Testis (tissue), 3 donors: ENCODE data around the gene KRT34. TPM values are rescaled to one million over a fixed set of nuclear protein-coding genes. Genes with fewer than 3 reads are reported as not detected.

Source experiments
- polyA plus RNA-seq: library from polyadenylated mRNA; stranded (reverse); fragments of 350-450 nt; fragmentation: Illumina TruSeq; extraction: RNeasy Lipid Tissue Mini Kit (QIAGEN cat#74804); gene quantifications from one replicate; pipeline ENCODE4 v1.2.3, GENCODE V29; 2014; ENCODE audit warnings: low read depth, low replicate concordance; ENCODE audit not compliant: insufficient read depth
- total RNA-seq, 2 donors: library from RNA; depleted of rRNA; stranded (reverse); fragments of >200 nt; gene quantifications; one replicate each; pipeline ENCODE4 v1.2.3, GENCODE V29; 2016

Gene KRT34
- total and polyA plus RNA-seq, 3 donors from 2014 or later: 0.50 to 1.2 (median 0.55) TPM

Other genes with a start within 250 kb of the KRT34 start
Only the 30 nearest of the 32 such genes appear.
- gene KRTAP4-5, start 232.5 kb downstream of the KRT34 start, total RNA-seq: not detected
- not detected for gene KRTAP4-5, start 232.5 kb downstream of the KRT34 start, polyA plus RNA-seq
- not detected for gene KRTAP4-4, start 221.6 kb downstream of the KRT34 start, total RNA-seq
- gene KRTAP4-4, start 221.6 kb downstream of the KRT34 start, polyA plus RNA-seq: not detected
- not detected for gene KRTAP4-3, start 214.1 kb downstream of the KRT34 start, total RNA-seq
- gene KRTAP4-3, start 214.1 kb downstream of the KRT34 start, polyA plus RNA-seq: not detected
- not detected for gene KRTAP4-2, start 204.1 kb downstream of the KRT34 start, total RNA-seq
- not detected for gene KRTAP4-2, start 204.1 kb downstream of the KRT34 start, polyA plus RNA-seq
- not detected for gene KRTAP4-1, start 197.4 kb downstream of the KRT34 start, total RNA-seq
- not detected for gene KRTAP4-1, start 197.4 kb downstream of the KRT34 start, polyA plus RNA-seq
- not detected for gene KRTAP9-1, start 192.4 kb downstream of the KRT34 start, total RNA-seq
- gene KRTAP9-1, start 192.4 kb downstream of the KRT34 start, polyA plus RNA-seq: not detected
- not detected for gene KRTAP9-2, start 155.7 kb downstream of the KRT34 start, total RNA-seq
- not detected for gene KRTAP9-2, start 155.7 kb downstream of the KRT34 start, polyA plus RNA-seq
- not detected for gene KRTAP9-3, start 149.9 kb downstream of the KRT34 start, total RNA-seq
- gene KRTAP9-3, start 149.9 kb downstream of the KRT34 start, polyA plus RNA-seq: not detected
- gene KRTAP9-8, start 144.3 kb downstream of the KRT34 start, total RNA-seq: not detected
- gene KRTAP9-8, start 144.3 kb downstream of the KRT34 start, polyA plus RNA-seq: not detected
- not detected for gene KRTAP9-4, start 132.6 kb downstream of the KRT34 start, total RNA-seq
- not detected for gene KRTAP9-4, start 132.6 kb downstream of the KRT34 start, polyA plus RNA-seq
- gene KRTAP9-9, start 126.9 kb downstream of the KRT34 start, total RNA-seq: not detected
- not detected for gene KRTAP9-9, start 126.9 kb downstream of the KRT34 start, polyA plus RNA-seq
- not detected for gene KRTAP9-6, start 116.9 kb downstream of the KRT34 start, total RNA-seq
- gene KRTAP9-6, start 116.9 kb downstream of the KRT34 start, polyA plus RNA-seq: not detected
- under 1 TPM in 1 of 2 donors, not detected in 1; 0.47 TPM for gene KRTAP9-7, start 106.6 kb downstream of the KRT34 start, total RNA-seq
- gene KRTAP9-7, start 106.6 kb downstream of the KRT34 start, polyA plus RNA-seq: not detected
- not detected for gene KRTAP29-1, start 79.5 kb downstream of the KRT34 start, total RNA-seq
- not detected for gene KRTAP29-1, start 79.5 kb downstream of the KRT34 start, polyA plus RNA-seq
- not detected for gene KRTAP16-1, start 73.0 kb downstream of the KRT34 start, total RNA-seq
- gene KRTAP16-1, start 73.0 kb downstream of the KRT34 start, polyA plus RNA-seq: not detected
- not detected for gene KRTAP17-1, start 66.6 kb downstream of the KRT34 start, total RNA-seq
- not detected for gene KRTAP17-1, start 66.6 kb downstream of the KRT34 start, polyA plus RNA-seq
- gene KRT33A, start 31.5 kb downstream of the KRT34 start, total RNA-seq: 1 to 10 TPM in 1 of 2 donors, under 1 TPM in 1; 0.50 to 3.1 TPM
- gene KRT33A, start 31.5 kb downstream of the KRT34 start, polyA plus RNA-seq: 2.3 TPM
- gene KRT33B, start 12.5 kb downstream of the KRT34 start, total RNA-seq: under 1 TPM in 1 of 2 donors, not detected in 1; 0.25 TPM
- not detected for gene KRT33B, start 12.5 kb downstream of the KRT34 start, polyA plus RNA-seq
- under 1 TPM in 1 of 2 donors, not detected in 1; 0.74 TPM for gene KRT31, start 15.3 kb upstream of the KRT34 start, total RNA-seq
- gene KRT31, start 15.3 kb upstream of the KRT34 start, polyA plus RNA-seq: 0.53 TPM
- gene KRT37, start 42.3 kb upstream of the KRT34 start, total RNA-seq: not detected
- gene KRT37, start 42.3 kb upstream of the KRT34 start, polyA plus RNA-seq: not detected
- not detected for gene KRT38, start 58.7 kb upstream of the KRT34 start, total RNA-seq
- gene KRT38, start 58.7 kb upstream of the KRT34 start, polyA plus RNA-seq: not detected
- under 1 TPM in 1 of 2 donors, not detected in 1; 0.19 TPM for gene KRT32, start 85.1 kb upstream of the KRT34 start, total RNA-seq
- gene KRT32, start 85.1 kb upstream of the KRT34 start, polyA plus RNA-seq: not detected
- gene KRT35, start 98.8 kb upstream of the KRT34 start, total RNA-seq: not detected
- 0.18 TPM for gene KRT35, start 98.8 kb upstream of the KRT34 start, polyA plus RNA-seq
- gene KRT36, start 107.6 kb upstream of the KRT34 start, total RNA-seq: under 1 TPM; 0.24 to 0.43 TPM
- 0.24 TPM for gene KRT36, start 107.6 kb upstream of the KRT34 start, polyA plus RNA-seq
- 1 to 10 TPM; 2.4 to 7.7 TPM for gene KRT13, start 123.3 kb upstream of the KRT34 start, total RNA-seq
- 21.4 TPM for gene KRT13, start 123.3 kb upstream of the KRT34 start, polyA plus RNA-seq
- 10 to 100 TPM in 1 of 2 donors, 1 to 10 TPM in 1; 5.8 to 19.4 TPM for gene KRT15, start 136.6 kb upstream of the KRT34 start, total RNA-seq
- 21.7 TPM for gene KRT15, start 136.6 kb upstream of the KRT34 start, polyA plus RNA-seq
- gene KRT19, start 146.0 kb upstream of the KRT34 start, total RNA-seq: 1 to 10 TPM; 3.9 to 5.5 TPM
- 49.5 TPM for gene KRT19, start 146.0 kb upstream of the KRT34 start, polyA plus RNA-seq
- under 1 TPM in 1 of 2 donors, not detected in 1; 0.43 TPM for gene KRT9, start 189.8 kb upstream of the KRT34 start, total RNA-seq
- gene KRT9, start 189.8 kb upstream of the KRT34 start, polyA plus RNA-seq: 0.29 TPM
- gene KRT14, start 204.6 kb upstream of the KRT34 start, total RNA-seq: under 1 TPM in 1 of 2 donors, not detected in 1; 0.24 TPM
- 0.37 TPM for gene KRT14, start 204.6 kb upstream of the KRT34 start, polyA plus RNA-seq
- not detected for gene KRT16, start 230.5 kb upstream of the KRT34 start, total RNA-seq
- not detected for gene KRT16, start 230.5 kb upstream of the KRT34 start, polyA plus RNA-seq